HG03457 (cell line): Measurements from ENCODE around the gene RNF167.

Experiments used
- ATAC-seq: cut with Tn5 transposase; IDR thresholded peaks from one replicate; pipeline ENCODE4 v1.9.1; 2021; ENCODE audit warnings: moderate number of reproducible peaks; ENCODE audit not compliant: unreplicated experiment

Gene RNF167

GRCh38 chr17:4937553-4937952, 2.5 kb upstream of the RNF167 start:
- ATAC-seq, result no peak

- no peak for ATAC-seq
These were observed 2.0 kb upstream of the RNF167 start for GRCh38 chr17:4938069-4938491.

GRCh38 chr17:4938688-4939545, 1.2 kb upstream of the RNF167 start:
- ATAC-seq, result no peak

GRCh38 chr17:4939546-4939795, 597 bp upstream of the RNF167 start:
- peak; percentile 3 for ATAC-seq

- peak; percentile 7 for ATAC-seq
These were observed 669 bp downstream of the RNF167 start for GRCh38 chr17:4940555-4941318.

- no peak for ATAC-seq
These were observed 1.2 kb downstream of the RNF167 start for GRCh38 chr17:4941319-4941610.

DNA sequence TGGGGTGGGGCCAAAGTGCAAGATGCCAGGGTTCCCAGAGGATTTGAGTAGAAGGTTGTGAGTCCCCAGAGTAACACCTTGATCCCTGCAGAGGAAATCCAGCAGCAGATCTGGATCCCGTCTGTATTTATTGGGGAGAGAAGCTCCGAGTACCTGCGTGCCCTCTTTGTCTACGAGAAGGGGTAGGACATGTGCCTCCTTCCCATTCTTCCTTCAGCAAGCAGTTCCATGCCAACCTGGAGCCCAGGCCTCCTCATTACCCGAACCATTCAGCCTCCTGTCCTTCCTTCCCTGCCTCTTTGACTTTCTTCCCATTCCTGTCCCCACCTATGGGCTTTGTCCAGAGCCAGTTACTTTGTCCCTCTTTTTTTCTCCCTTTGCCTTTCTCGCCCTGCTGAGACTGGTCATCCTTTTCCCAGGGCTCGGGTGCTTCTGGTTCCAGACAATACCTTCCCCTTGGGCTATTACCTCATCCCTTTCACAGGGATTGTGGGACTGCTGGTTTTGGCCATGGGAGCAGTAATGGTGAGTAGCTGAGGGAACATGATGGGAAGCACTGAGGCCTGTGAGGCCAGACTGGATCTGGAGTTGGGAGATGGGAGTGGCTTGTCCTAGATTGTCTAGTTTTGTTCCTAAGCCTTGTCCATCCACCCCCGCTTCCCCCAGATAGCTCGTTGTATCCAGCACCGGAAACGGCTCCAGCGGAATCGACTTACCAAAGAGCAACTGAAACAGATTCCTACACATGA, 2.9 kb downstream of the RNF167 start:
- ATAC-seq, result no peak

DNA sequence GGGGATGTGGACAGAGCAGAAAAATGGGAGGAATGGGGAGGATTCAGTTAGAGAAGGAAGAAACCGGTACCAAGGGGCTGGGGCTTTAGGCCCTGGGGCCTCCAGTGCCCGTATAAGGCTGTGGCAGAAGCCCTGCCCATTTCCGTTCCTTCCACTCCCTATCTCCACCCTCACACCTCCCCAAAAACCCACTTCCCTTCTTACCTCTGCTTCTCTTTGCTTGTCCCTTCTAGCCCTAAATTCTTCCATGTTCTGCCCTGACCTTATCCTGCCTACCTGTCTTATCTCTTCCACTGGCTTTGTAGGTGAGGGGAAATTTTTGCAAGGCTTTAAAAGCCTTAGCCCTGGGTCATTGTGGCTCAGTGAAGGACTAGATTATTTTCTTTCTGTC, 4.1 kb downstream of the RNF167 start:
- ATAC-seq, result no peak

GRCh38 chr17:4944554-4945175, 4.6 kb downstream of the RNF167 start:
- no peak for ATAC-seq

- ATAC-seq, result no peak
These were observed 5.3 kb downstream of the RNF167 start for GRCh38 chr17:4945176-4945943.

- ATAC-seq, result no peak
These were observed 5.8 kb downstream of the RNF167 start for GRCh38 chr17:4945944-4946280.

DNA sequence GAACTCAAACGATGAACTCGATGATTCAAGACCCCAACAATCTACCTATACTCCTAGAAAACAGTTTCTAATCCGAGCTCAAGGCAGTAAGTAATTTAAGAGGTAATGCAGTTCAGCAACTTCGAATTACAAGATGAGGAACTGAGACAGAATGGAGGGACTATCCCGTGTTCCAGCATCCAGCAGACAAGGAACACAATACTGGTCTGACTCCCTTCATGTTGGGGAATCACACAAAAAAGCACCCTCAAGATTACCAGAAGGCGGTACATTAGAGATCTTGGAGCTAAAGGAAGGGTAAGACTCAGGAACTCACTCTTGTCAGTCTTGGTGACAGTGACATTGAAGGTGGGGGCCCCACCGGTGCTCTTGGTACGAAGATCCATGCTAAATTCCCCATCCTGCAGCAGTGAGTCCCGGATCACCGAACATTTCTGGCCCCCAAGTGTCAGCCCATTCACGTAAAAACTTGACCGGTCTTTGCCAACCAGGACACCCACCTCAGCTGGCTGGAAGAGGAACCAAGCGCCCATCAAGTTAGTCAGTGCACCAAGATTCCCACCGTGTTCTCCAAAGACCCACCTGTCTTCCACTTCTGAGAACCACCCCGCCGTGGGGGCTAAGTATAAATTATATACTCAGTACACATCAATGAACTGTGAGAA, 6.4 kb downstream of the RNF167 start:
- no peak for ATAC-seq

GRCh38 chr17:4947010-4947410, 6.9 kb downstream of the RNF167 start:
- ATAC-seq, result no peak

- no peak for ATAC-seq
These were observed 7.5 kb downstream of the RNF167 start for GRCh38 chr17:4947411-4948165.

DNA sequence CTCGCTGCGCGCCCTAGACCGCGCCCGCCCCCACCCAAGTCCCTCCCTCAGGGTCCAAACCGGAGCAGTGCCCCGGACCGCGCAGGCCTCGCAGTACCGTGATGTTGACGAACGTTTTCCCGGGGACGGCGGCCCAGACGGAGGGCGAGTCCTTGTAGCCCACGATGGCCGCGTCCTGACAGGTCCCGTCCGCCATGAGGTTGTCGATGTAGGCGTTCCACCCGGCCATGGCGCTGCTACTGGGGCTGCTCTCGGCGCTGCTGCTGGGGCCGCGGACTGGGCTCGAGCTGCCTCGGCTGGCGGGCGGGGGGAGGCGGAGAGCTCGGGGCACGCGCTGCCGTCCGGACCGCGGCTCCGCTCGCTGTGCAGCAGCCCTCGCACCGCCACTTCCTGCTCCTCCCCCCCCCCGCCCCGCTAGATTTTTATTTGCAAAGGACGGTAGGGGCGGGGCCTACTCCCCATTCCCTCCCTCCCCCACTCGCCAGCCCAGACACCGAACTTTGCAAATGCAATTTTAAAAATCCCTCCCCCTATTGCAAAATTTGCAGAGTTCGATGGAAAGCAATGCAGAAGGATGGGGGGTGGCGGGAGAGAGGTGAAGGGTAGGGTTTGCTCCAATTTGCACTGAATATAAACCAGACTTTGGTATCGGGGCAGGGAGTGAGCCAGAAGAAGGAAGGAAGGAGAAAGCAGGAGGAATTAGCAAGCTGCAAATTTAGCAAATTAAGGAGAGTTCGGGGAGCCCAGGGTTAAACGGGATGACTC, 8.3 kb downstream of the RNF167 start, which contains the start of gene PFN1:
Gene PFN1 (minus strand): TSS at position 365 of the 765 bp plus-strand sequence. CDS start 136 bp downstream, at position 229.
- ATAC-seq, result no peak

DNA sequence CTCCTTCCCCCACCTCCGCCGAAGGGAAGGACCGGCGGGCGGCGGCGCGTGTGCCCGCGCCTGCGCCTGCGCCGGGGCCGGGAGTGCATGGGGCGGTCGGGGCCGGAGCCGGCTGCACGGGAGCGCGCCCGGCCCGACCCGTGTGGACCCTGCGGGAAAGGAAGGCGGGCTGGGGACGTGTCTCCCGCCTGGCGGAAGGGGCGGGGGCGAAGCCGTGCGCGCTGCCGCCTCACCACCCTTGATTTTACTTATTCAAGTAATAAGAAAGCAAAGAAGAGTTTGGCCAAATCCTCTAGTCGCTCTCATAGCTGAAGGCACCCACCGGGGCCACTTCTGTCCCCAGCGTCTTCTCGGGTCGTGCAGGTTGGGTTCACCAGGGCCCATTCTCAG, 8.9 kb downstream of the RNF167 start:
- no peak for ATAC-seq

GRCh38 chr17:4949321-4950074, 9.4 kb downstream of the RNF167 start:
- no peak for ATAC-seq
